GM21619 (cell line): ENCODE results near the gene TIGIT.
A peak's percentile ranks its signal among the peaks of the same experiment; 100 is the strongest.
"Not testable (repeated sequence)": the region's sequence is repeated elsewhere in the genome, so short reads cannot be mapped to it uniquely, and the experiment has no call there.

Source experiments
- ATAC-seq: cut with Tn5 transposase; IDR thresholded peaks from one replicate; pipeline ENCODE4 v1.9.1; 2021; ENCODE audit not compliant: unreplicated experiment

Gene TIGIT

DNA sequence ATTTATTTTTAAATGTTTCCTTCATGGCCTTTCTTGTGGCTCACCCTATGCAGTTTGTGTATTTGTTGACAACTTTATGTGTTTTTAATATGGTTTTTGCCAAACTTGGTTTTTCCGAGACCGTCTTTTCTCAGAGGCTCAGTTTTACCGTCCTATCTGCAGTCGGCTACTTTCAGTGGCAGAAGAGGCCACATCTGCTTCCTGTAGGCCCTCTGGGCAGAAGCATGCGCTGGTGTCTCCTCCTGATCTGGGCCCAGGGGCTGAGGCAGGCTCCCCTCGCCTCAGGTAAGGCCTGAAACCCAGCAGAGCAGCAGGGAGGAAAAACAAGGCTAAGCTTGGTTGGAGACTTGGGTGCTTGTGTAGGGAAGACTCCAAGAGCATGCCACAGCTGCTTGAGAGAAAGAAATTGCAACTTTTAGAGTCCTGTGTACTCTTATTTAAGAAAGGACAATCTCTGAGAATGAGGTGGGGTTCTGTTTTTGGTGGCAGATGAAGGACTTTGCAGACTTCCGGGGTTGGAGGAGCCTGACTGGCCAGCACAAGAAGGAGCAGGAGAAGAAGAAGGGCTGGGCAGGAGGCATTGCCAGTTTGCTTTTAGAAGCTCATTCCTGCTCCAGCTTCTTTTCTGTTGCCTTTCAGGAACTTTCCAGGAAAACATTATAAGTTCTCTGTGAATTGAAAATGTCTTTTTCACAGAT lies at the start of gene TIGIT:
Gene TIGIT (plus strand): TSS at position 191 of the 698 bp plus-strand sequence. CDS start 34 bp downstream, at position 225.
- no peak for ATAC-seq

DNA sequence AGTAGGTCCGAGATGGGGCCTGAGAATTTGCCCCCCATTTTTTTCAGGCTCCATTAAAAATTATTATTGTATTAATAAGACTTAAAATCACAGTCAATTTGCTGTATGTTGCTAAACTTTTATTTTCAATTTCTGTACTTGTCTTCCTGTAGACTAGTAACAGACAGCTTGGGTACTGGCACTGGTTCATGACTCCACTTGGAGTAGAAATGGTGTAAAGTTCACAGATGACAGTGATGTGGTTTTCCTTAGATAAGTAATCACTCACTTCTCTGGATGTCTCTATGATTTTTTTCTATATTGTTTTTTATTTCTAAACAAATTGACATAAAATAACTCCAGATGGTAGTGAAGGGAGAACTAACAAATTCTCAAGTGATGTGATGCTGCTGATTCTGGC lies 40.9 kb upstream of the TIGIT start:
- ATAC-seq, result no peak

DNA sequence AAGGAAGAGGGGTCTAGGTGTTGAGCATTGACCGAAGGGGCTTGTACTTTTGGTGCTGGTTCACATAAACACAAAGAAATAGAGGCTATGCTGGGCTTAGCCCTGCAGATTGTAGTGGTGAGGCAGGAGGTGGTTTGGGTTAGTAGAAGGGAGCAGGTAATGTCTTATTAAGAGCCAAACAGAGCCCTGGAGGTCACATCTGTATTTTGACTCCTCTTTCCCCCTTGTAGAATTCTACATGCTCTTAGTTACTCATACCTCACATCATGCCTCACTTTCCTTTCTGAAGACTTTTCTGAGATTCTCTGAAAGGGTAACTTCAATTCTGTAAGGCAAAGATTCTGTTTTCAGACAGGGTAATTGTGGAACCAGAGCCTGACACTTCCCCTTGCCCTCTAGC lies 40.3 kb upstream of the TIGIT start:
- ATAC-seq, result no peak

DNA sequence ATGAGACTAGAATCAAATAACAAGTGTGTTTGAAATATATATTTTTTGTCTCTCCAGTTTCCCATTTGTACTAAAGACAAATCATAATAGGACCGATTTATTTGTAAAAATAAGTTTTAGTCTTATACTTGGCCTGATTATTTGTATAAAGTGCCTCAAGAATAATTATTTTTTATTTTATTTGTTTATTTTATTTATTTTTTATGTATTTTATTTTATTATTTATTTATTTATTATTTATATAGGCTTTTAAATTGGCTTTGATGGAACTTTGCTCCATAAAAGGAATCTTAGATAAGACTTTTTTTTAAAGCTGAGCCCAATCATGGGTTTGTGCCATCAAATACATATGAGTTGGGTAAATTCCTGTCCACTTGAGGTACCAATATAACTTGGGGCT lies 34.3 kb upstream of the TIGIT start:
- ATAC-seq, result no peak

DNA sequence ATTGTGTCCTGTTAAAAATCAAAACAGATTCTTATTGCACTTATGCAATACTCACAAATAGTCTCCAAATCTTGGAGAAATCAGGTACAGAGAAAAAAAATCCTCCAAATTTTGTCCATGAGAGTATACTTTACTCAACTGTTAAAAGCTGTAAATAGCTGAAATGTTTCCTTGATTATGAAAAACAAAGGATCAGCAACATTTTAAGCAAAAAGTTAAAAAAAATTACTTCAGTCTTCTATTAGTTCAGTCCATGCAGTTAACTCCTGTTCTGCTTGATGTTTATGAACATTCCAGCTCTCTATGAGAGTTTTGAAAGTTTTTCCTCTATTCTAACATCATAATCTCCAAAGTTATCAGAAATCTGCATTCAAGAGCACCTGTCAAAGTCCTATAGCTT lies 33.7 kb upstream of the TIGIT start:
- no peak for ATAC-seq

DNA sequence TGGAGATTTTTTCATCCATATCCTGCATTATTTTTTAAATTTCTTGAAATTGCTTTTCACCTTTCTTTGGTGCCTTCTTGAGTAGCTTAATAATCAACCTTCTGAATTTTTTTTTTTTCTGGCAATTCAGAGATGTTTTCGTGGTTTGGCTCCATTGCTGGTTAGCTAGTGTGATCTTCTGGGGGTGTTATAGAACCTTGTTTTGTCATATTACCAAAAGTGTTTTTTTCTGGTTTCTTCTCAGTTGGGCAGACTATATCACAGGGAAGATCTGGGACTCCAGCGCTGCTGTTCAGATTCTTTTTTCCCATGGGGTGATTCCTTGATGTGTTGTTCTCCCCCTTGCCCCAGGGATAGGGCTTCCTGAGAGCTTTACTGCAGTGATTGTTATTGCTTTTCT lies 23.8 kb upstream of the TIGIT start:
- no peak for ATAC-seq

DNA sequence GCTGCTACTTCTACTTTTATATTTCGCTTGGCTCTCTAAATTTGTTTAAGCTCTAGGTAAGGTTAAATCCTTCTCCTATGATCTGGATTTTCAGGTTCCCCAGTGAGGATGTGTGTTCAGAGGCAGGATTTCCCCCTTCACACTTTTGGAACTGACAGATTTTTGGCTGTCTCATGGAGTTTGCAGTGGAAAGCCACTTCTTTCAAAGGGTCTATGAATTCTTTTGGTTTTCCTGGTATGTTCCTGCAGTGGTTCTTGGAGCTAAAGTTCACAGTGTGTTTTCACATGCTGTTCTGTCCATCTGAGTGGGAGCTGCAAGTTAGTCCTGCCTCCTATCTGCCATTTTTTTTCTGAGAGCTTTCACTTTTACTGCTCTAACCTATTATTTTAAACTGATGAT lies 21.6 kb upstream of the TIGIT start:
- ATAC-seq, result no peak

DNA sequence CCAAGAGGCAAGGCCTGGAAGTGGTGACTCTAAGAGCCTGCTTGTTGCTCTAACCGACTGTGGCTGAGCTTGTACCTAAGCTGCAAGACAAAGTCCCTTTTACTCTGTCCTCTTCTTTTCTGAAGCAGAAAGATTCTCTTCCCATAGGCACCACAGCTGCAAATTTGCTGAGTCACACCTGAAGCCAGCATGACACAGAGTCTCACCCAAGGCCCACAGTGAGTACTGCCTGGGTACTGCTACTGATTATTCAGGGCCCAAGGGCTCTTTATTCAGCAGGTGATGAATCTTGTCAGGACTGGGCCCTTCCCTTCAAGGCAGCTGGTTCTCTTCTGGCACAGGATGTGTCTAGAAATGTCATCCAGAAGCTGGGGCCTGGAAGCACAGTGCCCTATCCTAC lies 18.9 kb upstream of the TIGIT start:
- no peak for ATAC-seq

DNA sequence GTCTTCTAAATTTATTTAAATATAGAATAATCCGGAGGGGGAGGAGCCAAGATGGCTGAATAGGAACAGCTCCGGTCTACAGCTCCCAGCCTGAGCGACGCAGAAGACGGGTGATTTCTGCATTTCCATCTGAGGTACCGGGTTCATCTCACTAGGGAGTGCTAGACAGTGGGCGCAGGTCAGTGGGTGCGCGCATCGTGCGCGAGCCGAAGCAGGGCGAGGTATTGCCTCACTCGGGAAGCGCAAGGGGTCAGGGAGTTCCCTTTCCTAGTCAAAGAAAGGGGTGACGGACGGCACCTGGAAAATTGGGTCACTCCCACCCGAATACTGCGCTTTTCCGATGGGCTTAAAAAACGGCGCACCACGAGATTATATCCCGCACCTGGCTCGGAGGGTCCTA lies 17.0 kb upstream of the TIGIT start:
- ATAC-seq, result not testable (repeated sequence)

DNA sequence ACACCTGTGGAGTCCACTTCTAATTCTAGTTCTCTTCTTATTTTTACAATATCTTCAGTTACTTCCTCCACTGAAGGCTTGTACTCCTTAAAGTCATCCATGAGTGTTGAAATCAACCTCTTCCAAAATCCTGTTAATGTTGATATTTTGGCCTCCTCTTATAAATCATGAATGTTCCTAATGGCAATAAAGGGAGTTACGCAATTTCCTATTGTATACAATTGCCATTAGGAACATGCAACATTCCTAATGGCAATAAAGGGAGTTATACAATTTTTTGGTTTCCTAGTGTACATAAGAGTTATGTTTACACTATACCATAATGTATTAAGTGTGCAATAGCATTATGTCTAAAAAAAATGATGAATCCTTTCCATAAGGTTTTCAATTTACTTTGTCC lies 9.2 kb upstream of the TIGIT start:
- ATAC-seq, result no peak

DNA sequence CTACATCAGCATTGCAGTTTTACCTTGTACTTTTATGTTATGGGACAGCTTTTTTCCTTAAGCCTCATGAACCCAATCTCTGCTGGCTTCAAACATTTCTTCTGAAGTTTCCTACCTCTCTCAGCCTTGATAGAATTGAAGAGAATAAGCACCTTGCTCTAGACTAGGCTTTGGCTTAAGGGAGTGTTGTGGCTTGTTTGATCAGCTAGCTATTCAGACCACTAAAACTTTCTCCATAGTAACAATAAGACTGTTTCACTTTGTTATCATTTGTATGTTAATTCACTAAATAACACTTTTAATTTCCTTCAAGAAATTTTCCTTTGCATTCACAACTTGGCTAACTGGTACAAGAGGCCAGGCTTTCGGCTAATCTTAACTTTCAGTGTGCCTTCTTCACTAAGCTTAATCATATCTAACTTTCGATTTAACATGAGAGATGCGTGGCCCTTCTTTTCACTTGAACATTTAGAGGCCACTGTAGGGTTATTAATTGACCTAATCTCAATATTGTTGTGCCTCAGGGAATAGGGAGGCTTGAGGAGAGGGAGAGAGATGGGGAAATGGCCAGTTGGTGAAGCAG lies 8.1 kb upstream of the TIGIT start:
- no peak for ATAC-seq

DNA sequence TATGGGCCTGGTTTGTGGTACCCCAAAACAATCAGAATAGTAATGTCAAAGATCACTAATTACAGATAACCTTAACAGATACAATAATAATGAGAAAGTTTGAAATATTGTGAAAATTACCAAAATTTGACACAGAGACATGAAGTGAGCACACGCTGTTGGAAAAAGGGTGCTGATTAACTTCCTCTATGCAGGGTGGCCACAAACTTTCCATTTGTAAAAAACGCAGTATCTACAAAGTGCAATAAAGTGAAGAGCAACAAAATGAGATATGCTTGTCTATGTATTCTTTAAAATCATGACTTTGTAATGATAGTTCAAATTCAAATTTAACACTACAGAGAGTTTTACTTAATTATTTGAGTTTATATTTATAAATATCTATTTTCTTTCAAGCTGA lies 7.6 kb upstream of the TIGIT start:
- ATAC-seq, result no peak

DNA sequence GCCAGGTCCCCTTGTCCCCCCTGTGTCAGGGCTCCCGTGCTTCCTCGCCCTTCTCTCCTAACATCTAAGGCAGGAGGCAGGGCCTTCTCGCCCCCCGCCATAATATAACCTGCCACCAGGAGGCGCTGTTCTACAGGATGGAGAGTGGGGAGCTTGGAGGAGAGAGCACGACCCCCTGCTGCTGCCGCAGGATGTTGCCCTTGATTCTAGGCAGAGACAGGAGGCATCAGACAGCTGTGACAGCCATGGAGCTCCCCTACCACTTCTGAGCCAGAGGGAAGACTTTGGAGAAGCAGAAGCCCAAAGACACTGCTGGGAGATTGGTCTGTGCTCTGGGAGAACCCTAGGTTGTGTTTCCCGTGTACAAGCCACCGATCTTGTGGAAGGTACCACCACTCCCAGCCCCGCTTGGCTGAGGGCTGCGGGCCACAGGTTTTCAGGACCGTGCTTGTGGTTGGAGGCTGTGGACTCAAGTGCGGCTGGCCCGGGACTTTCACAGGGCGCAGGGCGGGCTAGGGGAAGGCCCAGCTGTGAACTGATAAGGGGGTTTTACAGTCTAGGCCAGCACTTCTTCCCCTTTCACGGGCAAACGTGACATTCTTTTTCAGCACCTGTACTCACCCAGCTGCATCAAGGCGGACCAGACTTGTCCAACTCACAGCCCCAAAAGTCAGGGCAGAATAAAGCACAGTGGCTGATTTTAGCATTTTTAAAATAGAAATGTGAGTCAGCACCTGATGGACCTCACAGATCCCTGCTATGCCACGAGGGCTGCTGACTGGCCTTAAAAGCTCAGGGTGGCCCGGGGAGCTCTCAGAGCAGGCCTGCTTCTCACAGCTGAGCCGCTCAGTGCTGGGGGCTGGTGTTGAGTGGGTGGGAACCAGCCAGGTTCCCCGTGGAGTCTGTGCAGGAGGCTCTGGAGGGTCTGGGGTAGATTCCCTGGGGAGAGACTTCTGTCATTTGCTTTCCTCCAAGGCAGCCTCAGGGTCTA lies 2.6 kb upstream of the TIGIT start:
- ATAC-seq, result peak; percentile 83

DNA sequence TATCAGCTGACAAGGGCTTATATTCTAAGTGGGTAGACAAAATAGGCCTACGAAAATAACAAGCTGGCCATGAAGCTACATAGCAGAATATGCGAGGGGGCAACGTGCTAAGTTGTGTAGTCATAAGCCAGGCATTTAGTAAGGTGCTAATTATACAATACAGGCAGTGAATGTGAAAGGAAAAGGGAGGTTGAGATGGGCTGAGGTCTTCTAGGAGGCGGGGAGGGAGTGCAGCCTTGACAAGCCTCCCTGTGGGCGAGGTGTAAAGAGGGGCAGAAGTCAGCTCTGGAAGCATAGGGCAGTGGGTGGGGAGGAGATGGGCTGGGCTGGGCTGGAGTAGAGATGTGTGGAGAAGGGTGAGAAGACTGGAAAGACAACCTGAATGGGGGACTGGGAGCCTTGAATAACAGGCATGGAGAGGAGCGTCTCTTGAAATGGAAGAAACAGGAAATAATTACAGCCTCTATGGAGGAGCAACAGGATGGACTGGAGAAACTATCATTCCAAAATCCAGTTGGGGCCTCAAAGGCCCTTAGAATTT lies 1.2 kb downstream of the TIGIT start:
- ATAC-seq, result no peak

DNA sequence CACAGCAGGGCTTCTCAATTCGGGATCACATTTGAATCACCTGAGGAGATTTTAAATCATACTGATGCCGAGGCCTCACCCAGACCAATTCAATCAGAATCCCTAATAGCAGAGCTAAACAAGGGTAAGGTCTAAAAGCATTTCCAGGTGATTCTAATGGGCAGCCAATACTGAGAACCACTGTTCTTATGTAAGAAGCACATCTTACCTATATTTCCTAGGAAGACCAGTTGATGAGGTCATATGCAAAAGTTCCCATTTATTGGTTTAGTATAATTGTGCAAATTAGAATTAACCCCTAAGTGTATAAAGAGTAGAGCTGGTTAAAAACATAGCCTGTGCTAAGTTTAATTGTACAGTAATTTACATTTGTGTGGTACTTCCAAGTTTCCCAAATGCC lies 2.1 kb downstream of the TIGIT start:
- no peak for ATAC-seq

DNA sequence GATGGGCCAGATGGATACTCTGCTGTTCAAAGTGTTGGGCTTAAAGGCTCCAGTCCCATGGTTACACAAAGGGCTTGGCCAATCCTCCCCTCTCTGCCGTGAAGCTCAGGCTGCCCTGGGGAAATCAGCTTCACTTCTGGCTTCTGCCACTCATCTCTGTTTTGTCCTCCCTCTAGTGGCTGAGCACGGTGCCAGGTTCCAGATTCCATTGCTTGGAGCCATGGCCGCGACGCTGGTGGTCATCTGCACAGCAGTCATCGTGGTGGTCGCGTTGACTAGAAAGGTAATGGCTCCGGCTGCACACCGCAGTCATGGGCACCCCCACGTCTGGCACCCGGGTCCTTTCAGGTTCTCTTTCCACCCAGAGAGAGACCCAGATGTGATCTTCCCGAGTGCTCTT lies 5.6 kb downstream of the TIGIT start:
- no peak for ATAC-seq

DNA sequence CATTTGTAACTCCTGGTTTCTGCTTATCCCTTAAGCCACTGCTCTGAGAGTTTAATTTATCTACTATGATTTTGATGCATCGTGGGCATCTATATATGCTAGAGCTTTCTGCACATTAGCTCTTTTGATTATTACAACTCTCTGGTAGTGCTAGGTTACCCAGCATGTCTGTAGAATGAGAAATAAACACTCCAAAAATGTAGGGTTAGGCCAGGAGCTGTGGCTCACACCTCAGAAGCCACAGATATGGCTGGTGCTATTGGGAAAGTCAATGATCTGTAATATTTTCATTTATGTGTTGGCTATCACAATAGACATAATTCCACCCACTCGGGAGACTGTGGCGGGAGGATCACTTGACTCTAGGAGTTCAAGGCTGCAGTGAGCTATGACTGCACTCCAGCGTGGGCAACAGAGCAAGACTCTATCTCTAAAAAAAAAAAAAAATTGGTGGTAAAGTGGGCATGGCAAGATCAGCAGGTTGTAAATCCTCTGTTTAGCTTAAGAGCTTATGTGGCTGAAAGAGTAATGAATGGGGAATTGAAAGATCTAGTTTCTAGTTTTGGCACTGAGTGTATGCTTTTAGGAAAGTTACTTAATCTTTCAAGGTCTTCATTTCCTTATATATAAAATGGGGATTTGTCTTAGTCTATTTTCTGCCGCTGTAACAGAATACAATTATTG lies 6.3 kb downstream of the TIGIT start:
- ATAC-seq, result no peak

DNA sequence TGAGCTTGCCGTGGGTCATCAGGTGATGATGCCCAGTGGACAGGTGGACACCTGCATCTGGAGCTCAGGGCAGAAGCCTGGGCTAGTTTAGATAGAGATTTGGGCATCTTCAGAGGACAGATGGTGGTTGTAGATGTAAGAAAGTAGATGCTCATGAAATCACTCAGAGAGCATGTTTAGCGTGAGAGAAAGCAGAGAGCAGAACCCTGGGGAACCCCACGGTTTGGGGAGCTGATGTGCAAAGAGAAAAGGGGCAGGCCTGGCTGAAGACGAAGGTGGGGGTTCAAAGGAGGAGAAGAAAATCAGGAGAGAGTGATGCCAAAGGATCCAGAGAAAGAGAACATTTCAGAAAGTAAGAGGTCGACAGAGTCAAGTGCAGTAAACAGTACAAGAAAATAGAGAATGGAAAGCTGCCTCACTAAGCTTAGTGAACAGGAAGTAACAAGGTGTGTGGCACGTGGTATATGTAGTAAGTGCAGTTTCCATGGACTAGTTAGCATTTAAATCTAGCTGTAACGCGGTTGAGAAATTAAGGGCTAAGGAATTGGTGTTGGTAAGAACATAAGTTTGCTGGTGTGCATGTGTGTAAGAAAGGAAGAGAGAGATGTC lies 13.5 kb downstream of the TIGIT start:
- ATAC-seq, result peak; percentile 45

DNA sequence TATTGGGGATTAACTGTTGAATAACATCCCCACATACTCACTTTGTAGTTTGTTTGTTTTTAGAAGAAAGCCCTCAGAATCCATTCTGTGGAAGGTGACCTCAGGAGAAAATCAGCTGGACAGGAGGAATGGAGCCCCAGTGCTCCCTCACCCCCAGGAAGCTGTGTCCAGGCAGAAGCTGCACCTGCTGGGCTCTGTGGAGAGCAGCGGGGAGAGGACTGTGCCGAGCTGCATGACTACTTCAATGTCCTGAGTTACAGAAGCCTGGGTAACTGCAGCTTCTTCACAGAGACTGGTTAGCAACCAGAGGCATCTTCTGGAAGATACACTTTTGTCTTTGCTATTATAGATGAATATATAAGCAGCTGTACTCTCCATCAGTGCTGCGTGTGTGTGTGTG lies 14.0 kb downstream of the TIGIT start:
- ATAC-seq, result no peak

DNA sequence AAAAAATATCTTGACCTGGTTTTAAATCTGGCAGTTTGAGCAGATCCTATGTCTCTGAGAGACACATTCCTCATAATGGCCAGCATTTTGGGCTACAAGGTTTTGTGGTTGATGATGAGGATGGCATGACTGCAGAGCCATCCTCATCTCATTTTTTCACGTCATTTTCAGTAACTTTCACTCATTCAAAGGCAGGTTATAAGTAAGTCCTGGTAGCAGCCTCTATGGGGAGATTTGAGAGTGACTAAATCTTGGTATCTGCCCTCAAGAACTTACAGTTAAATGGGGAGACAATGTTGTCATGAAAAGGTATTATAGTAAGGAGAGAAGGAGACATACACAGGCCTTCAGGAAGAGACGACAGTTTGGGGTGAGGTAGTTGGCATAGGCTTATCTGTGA lies 14.5 kb downstream of the TIGIT start:
- peak; percentile 17 for ATAC-seq

DNA sequence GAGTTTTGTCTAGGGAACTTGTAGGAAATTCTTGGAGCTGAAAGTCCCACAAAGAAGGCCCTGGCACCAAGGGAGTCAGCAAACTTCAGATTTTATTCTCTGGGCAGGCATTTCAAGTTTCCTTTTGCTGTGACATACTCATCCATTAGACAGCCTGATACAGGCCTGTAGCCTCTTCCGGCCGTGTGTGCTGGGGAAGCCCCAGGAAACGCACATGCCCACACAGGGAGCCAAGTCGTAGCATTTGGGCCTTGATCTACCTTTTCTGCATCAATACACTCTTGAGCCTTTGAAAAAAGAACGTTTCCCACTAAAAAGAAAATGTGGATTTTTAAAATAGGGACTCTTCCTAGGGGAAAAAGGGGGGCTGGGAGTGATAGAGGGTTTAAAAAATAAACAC lies 15.0 kb downstream of the TIGIT start:
- peak; percentile 82 for ATAC-seq
